Measurements from ENCODE around the gene GKAP1. TPM values are rescaled to one million over a fixed set of nuclear protein-coding genes. Genes with fewer than 3 reads are reported as not detected.

The GKAP1 gene
- total and polyA plus RNA-seq, 2 donors from 2014 or later, result 7.1 to 8.6 TPM

- DNase-seq (peak in 1 of 5 donors; percentile 28), FAIRE-seq (no peak)
- Histone ChIP-seq H3K4me3 (ENCODE audit: low read length in 3 of 3) (no peak overlapping the region), H3K9me3 (ENCODE audit: control insufficient read depth in 2 of 3, insufficient read depth in 1 of 3, low read length in 3 of 3) (no peaks in the 10 kb centered on the region), H3K27ac (ENCODE audit: low read depth in 2 of 2, low read length in 2 of 2) (no peak overlapping the region), H3K4me1 (ENCODE audit: control insufficient read depth in 2 of 3, insufficient read depth in 2 of 3, low read depth in 1 of 3, low read length in 3 of 3) (no peaks in the 10 kb centered on the region), H3K36me3 (ENCODE audit: control insufficient read depth in 2 of 3, insufficient read depth in 3 of 3, low read length in 3 of 3) (peaks cover 0 to 2% (median 0%) of the 10 kb centered on the region in 3 donors), H3K27me3 (ENCODE audit: control insufficient read depth, insufficient read depth, low read length) (no peaks in the 10 kb centered on the region), H3K9ac (ENCODE audit: low read length in 3 of 3) (no peak overlapping the region)
- TF ChIP-seq CTCF (IDR thresholded peaks at IDR 0.05; ENCODE audit: borderline replicate concordance, extremely low read depth, insufficient read depth), result no peak
- intact Hi-C loops (cut with DNase I), result no loop called here
Observed at GRCh38 chr9:83794051-83794450, 23.5 kb downstream of the GKAP1 start.

GRCh38 chr9:83792746-83793145 is 24.8 kb downstream of the GKAP1 start:
- no peak for FAIRE-seq
- intact Hi-C loops (cut with DNase I), result no loop called here

GRCh38 chr9:83778164-83778563 is 39.4 kb downstream of the GKAP1 start:
- Histone ChIP-seq H3K9me3 (ENCODE audit: control insufficient read depth in 2 of 3, insufficient read depth in 1 of 3, low read length in 3 of 3) (no peaks in the 10 kb centered on the region), H3K4me1 (ENCODE audit: control insufficient read depth in 2 of 3, insufficient read depth in 2 of 3, low read depth in 1 of 3, low read length in 3 of 3) (no peaks in the 10 kb centered on the region), H3K36me3 (ENCODE audit: control insufficient read depth in 2 of 3, insufficient read depth in 3 of 3, low read length in 3 of 3) (no peaks in the 10 kb centered on the region), H3K27me3 (ENCODE audit: control insufficient read depth, insufficient read depth, low read length) (no peaks in the 10 kb centered on the region), H3K4me3 (ENCODE audit: low read length in 3 of 3) (no peak overlapping the region), H3K9ac (ENCODE audit: low read length in 3 of 3) (no peak overlapping the region), H3K27ac (ENCODE audit: low read depth in 2 of 2, low read length in 2 of 2) (no peak overlapping the region)
- intact Hi-C loops (cut with DNase I), result no loop called here
- DNase-seq (no peak), FAIRE-seq (no peak)
- no peak for TF ChIP-seq CTCF (IDR thresholded peaks at IDR 0.05; ENCODE audit: borderline replicate concordance, extremely low read depth, insufficient read depth)

More at GRCh38 chr9:83792746-83793145, 24.8 kb downstream of the GKAP1 start:
- H3K9ac ChIP-seq (ENCODE audit: low read length in 3 of 3), result no peak overlapping the region
- H3K4me3 ChIP-seq (ENCODE audit: low read length in 3 of 3), result no peak overlapping the region
- H3K9me3 ChIP-seq (ENCODE audit: control insufficient read depth in 2 of 3, insufficient read depth in 1 of 3, low read length in 3 of 3), result no peaks in the 10 kb centered on the region
- H3K4me1 ChIP-seq (ENCODE audit: control insufficient read depth in 2 of 3, insufficient read depth in 2 of 3, low read depth in 1 of 3, low read length in 3 of 3), result no peaks in the 10 kb centered on the region
- H3K27me3 ChIP-seq (ENCODE audit: control insufficient read depth, insufficient read depth, low read length), result no peaks in the 10 kb centered on the region
- DNase-seq, result no peak
- H3K27ac ChIP-seq (ENCODE audit: low read depth in 2 of 2, low read length in 2 of 2), result no peak overlapping the region
- no peak for TF ChIP-seq CTCF (IDR thresholded peaks at IDR 0.05; ENCODE audit: borderline replicate concordance, extremely low read depth, insufficient read depth)
- H3K36me3 ChIP-seq (ENCODE audit: control insufficient read depth in 2 of 3, insufficient read depth in 3 of 3, low read length in 3 of 3), result peaks cover 0 to 2% (median 0%) of the 10 kb centered on the region in 3 donors

- no peak for DNase-seq
- Histone ChIP-seq H3K27me3 (ENCODE audit: control insufficient read depth, insufficient read depth, low read length) (no peaks in the 10 kb centered on the region), H3K9me3 (ENCODE audit: control insufficient read depth in 2 of 3, insufficient read depth in 1 of 3, low read length in 3 of 3) (no peaks in the 10 kb centered on the region), H3K4me1 (ENCODE audit: control insufficient read depth in 2 of 3, insufficient read depth in 2 of 3, low read depth in 1 of 3, low read length in 3 of 3) (no peaks in the 10 kb centered on the region), H3K36me3 (ENCODE audit: control insufficient read depth in 2 of 3, insufficient read depth in 3 of 3, low read length in 3 of 3) (no peaks in the 10 kb centered on the region), H3K9ac (ENCODE audit: low read length in 3 of 3) (no peak overlapping the region), H3K27ac (ENCODE audit: low read depth in 2 of 2, low read length in 2 of 2) (no peak overlapping the region), H3K4me3 (ENCODE audit: low read length in 3 of 3) (no peak overlapping the region)
- intact Hi-C loops (cut with DNase I), result no loop called here
- no peak for FAIRE-seq
- no peak for TF ChIP-seq CTCF (IDR thresholded peaks at IDR 0.05; ENCODE audit: borderline replicate concordance, extremely low read depth, insufficient read depth)
Observed at GRCh38 chr9:83775932-83776331, 41.6 kb downstream of the GKAP1 start.

Measured in kidney (tissue), 14 donors.